GM10248 (cell line): ENCODE results near the gene MXD1.

ENCODE experiments used
- CTCF ChIA-PET: fragments of 300-600 bp; sonication (Branson Sonifier 250); formaldehyde crosslinking; extraction: SDS; loops from one replicate; lab custom pipeline; 2021; ENCODE audit warnings: antibody characterized with exemption; lab: Yijun Ruan, JAX
- POLR2A ChIA-PET: fragments of 350-650 bp; sonication (Branson Sonifier 250); formaldehyde crosslinking; extraction: SDS; loops from one replicate; lab custom pipeline; 2020; ENCODE audit warnings: antibody characterized with exemption; lab: Yijun Ruan, JAX
- DNase-seq: peaks from one replicate; pipeline ENCODE4 v3.0.0; 2012; ENCODE audit errors: extremely low spot score
- CTCF ChIP-seq: IDR thresholded peaks from 2 replicates; pipeline ENCODE4 v1.5.1; 2012; ENCODE audit warnings: mild to moderate bottlenecking, low read depth; ENCODE audit errors: extremely low read depth, missing control alignments, control extremely low read depth

Gene MXD1

GRCh38 chr2:69979902-69980807 lies 65.2 kb downstream of the MXD1 start:
- TF ChIP-seq CTCF: no peak
- DNase-seq: no peak
- CTCF ChIA-PET: interaction anchor here (1.6 kb wide), 1 partner anchor 91 kb away, joined by 4 read pairs; no protein-coding TSS in a partner anchor
- POLR2A ChIA-PET: interaction anchor here (0.5 kb wide), 1 partner anchor 27 kb away, joined by 3 read pairs; no protein-coding TSS in a partner anchor

- CTCF ChIA-PET: no interaction called here
- POLR2A ChIA-PET: no interaction called here
Measured at GRCh38 chr2:69983392-69983966, 68.6 kb downstream of the MXD1 start.

GRCh38 chr2:69985216-69985615 lies 70.3 kb downstream of the MXD1 start:
- ChIA-PET CTCF (interaction anchor here (1.1 to 1.2 kb wide), 2 partner anchors 20 to 23 kb away, joined by 3 read pairs; no protein-coding TSS in a partner anchor), POLR2A (no interaction called here)
- no peak for TF ChIP-seq CTCF
- no peak for DNase-seq

More at GRCh38 chr2:69983392-69983966, 68.6 kb downstream of the MXD1 start:
- DNase-seq: no peak
- TF ChIP-seq CTCF: no peak

GRCh38 chr2:69985688-69986087 lies 70.8 kb downstream of the MXD1 start:
- DNase-seq: no peak
- ChIA-PET CTCF (interaction anchor here (1.1 to 1.7 kb wide), 3 partner anchors 20 to 22 kb away, joined by 3 to 5 read pairs (median 3); no protein-coding TSS in a partner anchor), POLR2A (no interaction called here)
- no peak for TF ChIP-seq CTCF

- no peak for DNase-seq
- ChIA-PET POLR2A (no interaction called here), CTCF (interaction anchor here (1.2 to 1.7 kb wide), 2 partner anchors 19 to 21 kb away, joined by 3 to 5 read pairs; no protein-coding TSS in a partner anchor)
- no peak for TF ChIP-seq CTCF
Measured at GRCh38 chr2:69986691-69987090, 71.8 kb downstream of the MXD1 start.

GRCh38 chr2:69988086-69988635 lies 73.3 kb downstream of the MXD1 start:
- ChIA-PET CTCF (interaction anchor here (0.9 to 1.0 kb wide), 3 partner anchors 17 to 36 kb away, joined by 3 read pairs; no protein-coding TSS in a partner anchor), POLR2A (no interaction called here)
- no peak for TF ChIP-seq CTCF
- DNase-seq: no peak
